HepG2 (cell line): ENCODE measurements around the gene C6orf58.

ENCODE experiments used
- GFI1 ChIP-seq: sonication (generic); formaldehyde crosslinking; IDR thresholded peaks from 2 replicates; pipeline ENCODE4 v1.5.0; 2020; ENCODE audit warnings: missing genetic modification reagents, mild to moderate bottlenecking, borderline replicate concordance
- HDAC2 ChIP-seq: sonication (generic); formaldehyde crosslinking; IDR thresholded peaks from 2 replicates; pipeline ENCODE4 v1.4.0; 2020; ENCODE audit warnings: missing genetic modification reagents
- MAFK ChIP-seq, 2 experiments: IDR thresholded peaks in 1 of 2; conservative IDR thresholded peaks in 1 of 2; 2 replicates each; pipeline ENCODE4 v1.6.1; 2011; ENCODE audit warnings: improper control_type of control experiment in 2 of 2, low read length in 2 of 2
- MAZ ChIP-seq, 2 experiments: sonication (generic) in 1 of 2; formaldehyde crosslinking in 1 of 2; IDR thresholded peaks; 2 replicates each; pipeline versions ENCODE4 v1.5.0 to v1.6.1; 2012 to 2020; ENCODE audit warnings: low read depth in 2 of 2, mild to moderate bottlenecking in 2 of 2, borderline replicate concordance in 1 of 2, improper control_type of control experiment in 1 of 2, low read length in 1 of 2, missing genetic modification reagents in 1 of 2, moderate library complexity in 1 of 2
- MIER2 ChIP-seq: IDR thresholded peaks from 2 replicates; pipeline ENCODE4 v1.6.1; 2016; ENCODE audit warnings: missing biosample characterization, missing genetic modification reagents
- MYC ChIP-seq: sonication (generic); formaldehyde crosslinking; IDR thresholded peaks from 2 replicates; pipeline ENCODE4 v1.9.0; 2021; ENCODE audit warnings: missing genetic modification reagents, borderline replicate concordance
- POLR2A ChIP-seq, 2 experiments: IDR thresholded peaks; 2 replicates each; pipeline ENCODE4 v1.6.1; 2011; ENCODE audit warnings: low read depth in 2 of 2, low read length in 2 of 2, mild to moderate bottlenecking in 1 of 2, moderate library complexity in 1 of 2; ENCODE audit not compliant: insufficient read depth in 1 of 2
- PRDM10 ChIP-seq: sonication (generic); formaldehyde crosslinking; IDR thresholded peaks from 2 replicates; pipeline ENCODE4 v1.4.0; 2020; ENCODE audit warnings: low read depth, missing genetic modification reagents
- SMAD3 ChIP-seq: sonication (generic); formaldehyde crosslinking; IDR thresholded peaks from 2 replicates; pipeline ENCODE4 v1.4.0; 2020; ENCODE audit warnings: missing genetic modification reagents
- STAT6 ChIP-seq: sonication (generic); formaldehyde crosslinking; IDR thresholded peaks from 2 replicates; pipeline ENCODE4 v1.4.0; 2020; ENCODE audit warnings: missing genetic modification reagents, mild to moderate bottlenecking, borderline replicate concordance
- ZBTB1 ChIP-seq: sonication (generic); formaldehyde crosslinking; IDR thresholded peaks from 2 replicates; pipeline ENCODE4 v1.4.0; 2020; ENCODE audit warnings: missing genetic modification reagents, borderline replicate concordance
- ZMYM2 ChIP-seq: sonication (generic); formaldehyde crosslinking; IDR thresholded peaks from 2 replicates; pipeline ENCODE4 v1.8.0; 2022; ENCODE audit warnings: mild to moderate bottlenecking, missing genetic modification reagents

- no peak for TF ChIP-seq MAZ (IDR thresholded peaks at IDR 0.05; ENCODE audit: borderline replicate concordance, low read depth, low read length)
- TF ChIP-seq MAZ (CRISPR knock-in tag; IDR thresholded peaks at IDR 0.05; ENCODE audit: low read depth) = no peak
- no peak for TF ChIP-seq POLR2A (IDR thresholded peaks at IDR 0.05; ENCODE audit: insufficient read depth in 1 of 2, low read depth in 2 of 2, low read length in 2 of 2)
- TF ChIP-seq MYC (CRISPR knock-in tag) = no peak
- TF ChIP-seq SMAD3 (CRISPR knock-in tag) = no peak
- no peak for TF ChIP-seq ZBTB1 (CRISPR knock-in tag)
- no peak for TF ChIP-seq MIER2 (CRISPR knock-in tag)
- no peak for TF ChIP-seq PRDM10 (CRISPR knock-in tag)
- TF ChIP-seq HDAC2 (CRISPR knock-in tag) = no peak
- no peak for TF ChIP-seq GFI1
- no peak for TF ChIP-seq ZMYM2
- no peak for TF ChIP-seq STAT6 (CRISPR knock-in tag)
- TF ChIP-seq MAFK (conservative IDR thresholded peaks at IDR 0.05 in 1 of 2, IDR thresholded peaks at IDR 0.05 in 1 of 2; ENCODE audit: low read length in 2 of 2) = no peak
Measured at GRCh38 chr6:127547215-127547614, 29.8 kb upstream of the C6orf58 start.
